ENCODE data around the gene EMC6.

GRCh38 chr17:3656755-3657587, 11.6 kb upstream of the EMC6 start:
- no peak for TF ChIP-seq CTCF (IDR thresholded peaks at IDR 0.05)
- TF ChIP-seq POLR2A (IDR thresholded peaks at IDR 0.05) = no peak
